DMS153 treated with DMSO at 0.1 percent for 48 hours (cell line): ENCODE measurements around the gene IFT80.

Experiments
- DNase-seq: peaks from one replicate; lab custom pipeline; 2025; ENCODE audit not compliant: unreplicated experiment; lab: John Stamatoyannopoulos, UW

IFT80 gene

GRCh38 chr3:160401291-160402095 lies 2.5 kb upstream of the IFT80 start:
- no peak for DNase-seq

DNA sequence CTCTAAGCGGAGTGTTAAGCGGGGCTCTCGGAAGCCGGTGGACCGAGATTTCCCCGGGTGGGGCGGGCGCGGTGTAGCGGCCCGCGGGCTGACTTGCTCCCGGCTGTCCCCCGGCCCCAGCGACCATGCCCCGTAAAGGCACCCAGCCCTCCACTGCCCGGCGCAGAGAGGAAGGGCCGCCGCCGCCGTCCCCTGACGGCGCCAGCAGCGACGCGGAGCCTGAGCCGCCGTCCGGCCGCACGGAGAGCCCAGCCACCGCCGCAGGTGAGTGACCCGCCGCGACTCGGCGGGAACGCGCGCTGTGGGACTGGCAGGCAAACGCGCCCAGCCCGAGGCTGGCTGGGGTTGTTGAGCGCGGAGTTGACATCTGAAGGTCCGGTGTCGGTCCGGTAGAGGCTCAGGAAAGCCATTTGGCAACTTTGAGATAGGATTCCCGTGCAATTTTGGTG lies 1.7 kb upstream of the IFT80 start:
- DNase-seq = no peak

- no peak for DNase-seq
Measured at GRCh38 chr3:160400030-160400701, 1.1 kb upstream of the IFT80 start.

- DNase-seq = no peak
Measured at GRCh38 chr3:160398820-160399124, 253 bp downstream of the IFT80 start.

- no peak for DNase-seq
Measured at GRCh38 chr3:160395297-160395696, 3.7 kb downstream of the IFT80 start.

DNA sequence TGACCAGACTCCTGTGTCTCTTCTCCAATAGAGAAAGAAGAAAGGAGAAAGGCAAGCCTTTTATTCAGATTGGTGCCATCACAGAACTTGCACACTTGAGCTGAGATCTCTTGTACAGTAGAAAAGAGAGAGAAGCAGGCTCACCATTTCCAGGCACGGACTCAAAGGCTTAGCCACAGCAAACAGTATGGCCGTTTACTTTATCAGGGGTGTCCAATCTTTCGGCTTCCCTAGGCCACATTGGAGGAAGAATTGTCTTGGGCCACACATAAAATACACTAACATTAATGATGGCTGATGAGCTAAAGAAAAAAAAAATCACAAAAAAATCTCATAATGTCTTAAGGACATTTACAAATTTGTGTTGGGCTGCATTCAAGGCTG lies 5.0 kb downstream of the IFT80 start:
- no peak for DNase-seq

DNA sequence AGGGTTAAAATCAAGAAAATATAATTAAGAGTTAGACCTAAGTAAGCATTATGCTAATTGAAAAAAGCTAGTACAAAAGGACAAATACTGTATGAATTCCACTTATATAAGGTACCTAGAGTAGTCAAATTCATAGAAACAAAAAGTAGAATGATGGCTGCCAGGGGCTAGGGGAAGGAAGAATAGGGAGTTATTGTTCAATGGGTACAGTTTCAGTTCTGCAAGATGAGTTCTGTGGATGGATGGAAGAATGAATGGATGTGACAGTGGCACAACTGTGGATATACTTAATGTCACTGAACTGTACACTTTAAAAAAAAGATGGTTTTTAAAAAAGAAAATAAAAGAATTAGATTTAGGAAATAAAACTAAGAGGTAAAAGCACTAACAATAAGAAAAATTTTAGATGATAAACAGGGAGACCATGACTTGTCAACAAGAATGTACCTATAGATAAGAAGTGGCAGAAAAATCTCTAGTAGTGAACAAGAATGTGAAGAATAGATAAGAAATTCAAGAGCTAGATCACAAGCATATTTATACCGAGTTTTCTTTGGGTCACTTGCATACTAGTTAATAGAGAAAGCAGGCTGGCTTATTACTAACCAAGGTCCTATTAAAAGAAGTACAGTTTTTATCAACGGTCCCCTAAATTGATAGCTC lies 5.5 kb downstream of the IFT80 start:
- DNase-seq = no peak

GRCh38 chr3:160392798-160393197 lies 6.2 kb downstream of the IFT80 start:
- no peak for DNase-seq

DNA sequence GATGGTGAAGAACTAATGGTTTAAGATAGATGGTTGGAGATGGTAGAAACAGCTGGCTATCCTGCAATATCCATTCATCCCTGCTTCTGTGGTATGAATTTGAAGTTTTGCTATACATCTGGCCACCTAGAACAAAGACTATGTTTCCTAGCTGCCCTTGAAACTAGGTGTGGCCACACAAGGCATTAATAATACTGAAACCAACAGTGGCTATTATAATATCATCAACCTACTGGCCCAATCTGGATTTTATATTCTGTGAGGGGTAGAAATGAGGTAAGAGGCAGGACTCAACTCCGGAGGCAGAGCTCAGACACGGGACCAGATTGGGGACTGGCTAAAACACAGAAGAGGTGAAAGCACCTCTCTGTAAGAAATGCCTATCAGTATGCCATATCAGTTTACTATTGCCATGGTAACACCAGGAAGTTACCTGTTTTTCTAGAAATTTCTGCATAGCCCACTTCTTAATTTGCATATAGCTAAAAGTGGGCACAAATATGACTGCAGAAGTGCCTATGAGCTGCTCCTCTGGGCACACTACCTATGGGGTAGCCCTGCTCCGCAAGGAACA lies 8.4 kb downstream of the IFT80 start:
- DNase-seq = no peak

- no peak for DNase-seq
Measured at GRCh38 chr3:160384639-160385318, 14.2 kb downstream of the IFT80 start.

DNA sequence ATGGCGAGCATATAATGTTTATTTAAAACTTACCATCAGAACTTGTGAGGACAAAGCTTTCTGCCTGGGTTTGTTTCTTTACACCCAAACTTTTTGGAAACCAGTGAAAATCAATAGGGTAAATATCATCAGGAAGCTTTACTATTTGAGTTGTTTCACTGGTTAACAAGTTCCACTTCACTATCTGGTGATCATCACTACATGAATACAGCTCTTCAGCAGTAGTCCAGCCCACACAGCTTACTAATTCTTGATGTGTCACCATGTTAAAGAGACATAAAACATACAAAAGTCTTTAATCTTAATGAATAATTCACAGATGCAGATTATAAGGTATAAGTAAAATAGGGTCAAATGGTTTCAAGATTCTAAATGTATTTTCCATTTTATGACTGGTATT lies 17.6 kb downstream of the IFT80 start:
- no peak for DNase-seq

GRCh38 chr3:160379628-160380214 lies 19.3 kb downstream of the IFT80 start:
- DNase-seq = no peak

- DNase-seq = no peak
Measured at GRCh38 chr3:160378331-160379109, 20.5 kb downstream of the IFT80 start.

DNA sequence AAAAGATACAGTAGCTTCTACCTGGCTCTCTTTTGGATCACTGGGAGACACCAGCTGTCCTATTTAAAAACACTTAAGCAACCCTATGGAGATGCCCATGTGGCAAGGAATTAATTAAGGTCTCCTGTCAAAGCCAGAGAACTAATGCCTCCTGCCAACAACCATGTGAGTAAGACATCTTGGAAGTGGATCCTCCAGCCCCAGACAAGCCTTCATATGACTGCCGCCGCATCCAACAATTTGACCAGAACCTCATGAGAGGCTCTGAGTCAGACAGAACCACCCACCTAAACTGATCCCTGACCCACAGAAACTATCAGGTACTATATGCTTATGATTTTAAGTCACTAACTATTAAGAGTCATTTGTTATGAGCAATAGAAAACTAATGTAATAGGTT lies 22.3 kb downstream of the IFT80 start:
- no peak for DNase-seq

GRCh38 chr3:160374925-160375324 lies 24.1 kb downstream of the IFT80 start:
- DNase-seq = no peak

DNA sequence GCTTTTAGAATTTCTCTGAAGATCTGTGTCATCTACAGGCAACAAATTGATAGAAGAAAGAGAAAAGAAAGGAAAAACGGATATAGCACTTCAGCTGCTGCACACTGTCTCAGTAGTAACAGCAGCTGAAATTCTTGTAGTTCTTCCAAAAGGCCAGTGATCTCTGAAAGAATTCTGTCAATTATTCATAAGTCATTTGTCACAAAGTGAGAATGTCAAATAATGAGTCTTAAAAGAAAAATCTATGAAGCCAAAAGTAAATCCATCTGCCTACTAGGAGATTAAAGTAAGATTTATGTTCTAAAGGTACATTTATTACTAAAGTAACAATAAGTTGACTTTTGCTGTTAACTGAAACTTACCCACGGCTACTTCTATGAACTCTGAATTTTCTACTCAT lies 24.6 kb downstream of the IFT80 start:
- DNase-seq = no peak

DNA sequence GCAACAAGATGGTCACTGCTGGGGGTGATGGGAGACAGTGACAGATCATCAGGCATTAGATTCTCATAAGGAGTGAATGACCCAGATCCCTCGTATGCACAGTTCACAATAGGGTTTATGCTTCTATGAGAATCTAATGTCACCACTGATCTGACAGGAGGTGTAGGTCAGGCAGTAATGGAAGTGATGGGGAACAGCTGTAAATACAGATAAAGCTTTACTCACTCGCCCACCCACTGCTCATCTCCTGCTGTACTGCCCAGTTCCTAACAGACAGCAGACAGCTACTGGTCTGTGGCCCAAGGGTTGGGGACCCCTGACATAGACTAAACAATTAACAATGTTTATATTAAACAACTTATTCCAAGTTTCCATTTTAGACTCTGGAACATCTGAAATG lies 25.4 kb downstream of the IFT80 start:
- DNase-seq = no peak

- DNase-seq = no peak
Measured at GRCh38 chr3:160372780-160373179, 26.2 kb downstream of the IFT80 start.

DNA sequence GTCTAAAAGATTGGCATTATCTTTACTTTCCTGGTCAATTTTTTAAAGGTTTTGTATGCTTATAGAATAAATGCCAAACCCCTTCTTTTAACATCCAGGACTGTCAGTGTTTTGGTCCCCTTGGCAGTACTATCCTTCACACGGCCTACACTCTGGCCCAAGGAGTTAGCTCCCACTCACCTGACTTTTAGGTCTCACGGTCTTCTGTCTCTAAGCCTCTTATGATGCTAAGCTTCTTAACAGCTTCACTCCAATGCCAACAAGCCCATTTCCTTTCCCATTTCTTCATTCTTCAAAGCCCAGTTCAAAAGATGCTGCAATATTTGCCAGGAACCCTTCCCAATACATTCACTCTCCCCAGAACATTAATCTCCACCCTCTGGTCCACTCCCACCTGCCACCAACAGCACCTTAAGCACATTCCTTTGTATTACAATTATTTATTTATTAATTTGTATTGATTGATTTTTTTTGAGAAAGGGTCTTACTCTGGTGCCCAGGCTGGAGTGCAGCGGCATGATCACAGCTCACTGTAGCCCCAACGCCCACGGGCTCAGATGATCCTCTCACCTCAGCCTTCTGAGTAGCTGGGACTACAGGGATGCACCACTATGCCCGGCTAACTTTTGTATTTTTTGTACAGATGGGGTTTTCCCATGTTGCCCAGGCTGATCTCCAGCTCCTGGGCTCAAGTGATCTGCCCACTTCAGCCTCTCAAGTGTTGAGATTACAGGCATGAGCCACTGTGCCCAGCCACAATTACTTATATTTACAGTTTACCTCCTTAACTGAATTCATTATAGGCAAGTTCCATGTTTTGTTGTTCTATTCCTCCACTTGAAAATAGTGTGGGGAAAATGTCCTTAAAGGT lies 27.8 kb downstream of the IFT80 start:
- no peak for DNase-seq
